Testis (tissue), 3 donors: ENCODE measurements around the gene NT5C. TPM values are rescaled to one million over a fixed set of nuclear protein-coding genes. Genes with fewer than 3 reads are reported as not detected.

ENCODE experiments used
- DNase-seq: peaks from one replicate; pipeline ENCODE4 v3.0.0-alpha.2; 2019
- H3K27ac ChIP-seq, 2 donors: fragments of 200-600 bp; sonication (generic); one replicate each; pipeline ENCODE4 v1.5.1; 2019
- H3K27me3 ChIP-seq: fragments of 200-600 bp; sonication (generic); one replicate; pipeline ENCODE4 v1.5.1; 2019
- H3K36me3 ChIP-seq: fragments of 200-600 bp; sonication (generic); one replicate; pipeline ENCODE4 v1.5.1; 2017; ENCODE audit warnings: low read depth; ENCODE audit errors: missing control alignments
- H3K4me1 ChIP-seq: fragments of 200-600 bp; sonication (generic); one replicate; pipeline ENCODE4 v1.5.1; 2019
- H3K4me3 ChIP-seq, 2 donors: fragments of 200-600 bp; sonication (generic); one replicate each; pipeline ENCODE4 v1.5.1; 2017 to 2019
- H3K9me3 ChIP-seq: fragments of 200-600 bp; sonication (generic); one replicate; pipeline ENCODE4 v1.5.1; 2017
- CTCF ChIP-seq, 3 experiments: fragments of 450-650 bp in 2 of 3; fragments of 200-600 bp in 1 of 3; sonication (generic) in 1 of 3; IDR thresholded peaks; one replicate each; pipeline ENCODE4 v1.5.1; 2016 to 2019; ENCODE audit warnings: antibody characterized with exemption in 3 of 3, mild to moderate bottlenecking in 2 of 3, moderate library complexity in 1 of 3
- POLR2A ChIP-seq: fragments of 450-650 bp; IDR thresholded peaks from one replicate; pipeline ENCODE4 v1.6.1; 2017; ENCODE audit warnings: antibody characterized with exemption, mild to moderate bottlenecking, moderate library complexity
- WGBS, 2 donors: methylation state at CpG; one replicate each; pipeline ENCODE4 v1.1.5; 2018; 5-methylcytosine and 5-hydroxymethylcytosine counted together
- intact Hi-C: fragments of 100-400 bp; cut with DNase I; formaldehyde crosslinking; loops from one replicate; pipeline ENCODE4 v1.15.1; 2023; ENCODE audit warnings: low total_unique reads
- polyA plus RNA-seq: library from polyadenylated mRNA; stranded (reverse); fragments of 350-450 nt; fragmentation: Illumina TruSeq; extraction: RNeasy Lipid Tissue Mini Kit (QIAGEN cat#74804); gene quantifications from one replicate; pipeline ENCODE4 v1.2.3, GENCODE V29; 2014; ENCODE audit warnings: low read depth, low replicate concordance; ENCODE audit not compliant: insufficient read depth
- total RNA-seq, 2 donors: library from RNA; depleted of rRNA; stranded (reverse); fragments of >200 nt; gene quantifications; one replicate each; pipeline ENCODE4 v1.2.3, GENCODE V29; 2016

The NT5C gene
- total and polyA plus RNA-seq, 3 donors from 2014 or later, result 22.2 to 83.6 (median 76.5) TPM

- Histone ChIP-seq H3K4me1 (peaks cover 14% of the 10 kb centered on the region), H3K4me3 (peak overlapping the region in 1 of 2 donors; percentile 52), H3K9me3 (no peaks in the 10 kb centered on the region), H3K36me3 (no peaks in the 10 kb centered on the region), H3K27me3 (no peaks in the 10 kb centered on the region), H3K27ac (peak overlapping the region in 1 of 2 donors; percentile 39)
- no peak for DNase-seq
- TF ChIP-seq POLR2A, result no peak
- no peak for TF ChIP-seq CTCF (IDR thresholded peaks at IDR 0.05)
- intact Hi-C loops, result no loop called here
- WGBS, 2 donors, result 77 to 82% methylated on average over 8 to 11 of the region's 11 CpGs
These were observed 42.8 kb downstream of the NT5C start for GRCh38 chr17:75088465-75089417.

- no peak for TF ChIP-seq CTCF (IDR thresholded peaks at IDR 0.05)
- peak; percentile 66 for DNase-seq
- Histone ChIP-seq H3K27me3 (no peaks in the 10 kb centered on the region), H3K36me3 (no peaks in the 10 kb centered on the region), H3K4me1 (peaks cover 14% of the 10 kb centered on the region), H3K27ac (peak within 1 kb of the TSS in 1 of 2 donors; percentile 39), H3K9me3 (no peaks in the 10 kb centered on the region), H3K4me3 (peak within 1 kb of the TSS; percentile 34 to 52)
- WGBS, 2 donors, result 5 to 13% methylated on average over 20 to 69 of the region's 69 CpGs
- intact Hi-C loops, result no loop called here
These were observed 43.7 kb downstream of the NT5C start, which contains the start of gene SLC16A5 for GRCh38 chr17:75087558-75088453. Gene SLC16A5, plus strand, starts transcription at chr17:75087954. Its CDS starts 5,683 bp downstream, at chr17:75093637.

- Histone ChIP-seq H3K4me1 (peaks cover 14% of the 10 kb centered on the region), H3K4me3 (peak overlapping the region; percentile 34 to 52), H3K27me3 (no peaks in the 10 kb centered on the region), H3K36me3 (no peaks in the 10 kb centered on the region), H3K9me3 (no peaks in the 10 kb centered on the region), H3K27ac (peak overlapping the region in 1 of 2 donors; percentile 39)
- intact Hi-C loops, result no loop called here
- TF ChIP-seq CTCF (IDR thresholded peaks at IDR 0.05) (no peak), POLR2A (no peak)
- WGBS, 2 donors, result 55 to 61% methylated on average over 10 to 12 of the region's 12 CpGs
- no peak for DNase-seq
These were observed 44.4 kb downstream of the NT5C start for GRCh38 chr17:75087182-75087557.

GRCh38 chr17:75086496-75087181 lies 44.9 kb downstream of the NT5C start:
- no peak for TF ChIP-seq POLR2A
- no peak for TF ChIP-seq CTCF (IDR thresholded peaks at IDR 0.05)
- no peaks in the 10 kb centered on the region for H3K9me3 ChIP-seq
- intact Hi-C loops, result no loop called here
- no peaks in the 10 kb centered on the region for H3K36me3 ChIP-seq
- no peaks in the 10 kb centered on the region for H3K27me3 ChIP-seq
- no peak for DNase-seq
- no peak overlapping the region for H3K27ac ChIP-seq
- peaks cover 14% of the 10 kb centered on the region for H3K4me1 ChIP-seq
- H3K4me3 ChIP-seq, result no peak overlapping the region
- WGBS, 2 donors, result 81 to 82% methylated on average over 15 of the region's 15 CpGs
